Parathyroid adenoma (tissue), 2 donors: ENCODE results near the gene IGF1R.

Experiments used
- H2AFZ ChIP-seq: fragments of 300-600 bp; sonication (generic); one replicate; pipeline ENCODE4 v1.7.0; 2017; ENCODE audit warnings: antibody characterized with exemption, mild to moderate bottlenecking
- H3K27ac ChIP-seq: fragments of 300-600 bp; sonication (generic); one replicate; pipeline ENCODE4 v1.7.0; 2017
- H3K27me3 ChIP-seq: fragments of 300-600 bp; sonication (generic); one replicate; pipeline ENCODE4 v1.7.0; 2017; ENCODE audit warnings: low read length; ENCODE audit not compliant: control insufficient read depth, insufficient read depth
- H3K36me3 ChIP-seq: fragments of 300-600 bp; sonication (generic); one replicate; pipeline ENCODE4 v1.7.0; 2017; ENCODE audit warnings: low read length; ENCODE audit not compliant: control insufficient read depth, insufficient read depth
- H3K4me1 ChIP-seq: fragments of 300-600 bp; sonication (generic); one replicate; pipeline ENCODE4 v1.7.0; 2017; ENCODE audit warnings: control low read depth
- H3K4me2 ChIP-seq: fragments of 300-600 bp; sonication (generic); one replicate; pipeline ENCODE4 v1.7.0; 2017; ENCODE audit warnings: low read length
- H3K4me3 ChIP-seq: fragments of 300-600 bp; sonication (generic); one replicate; pipeline ENCODE4 v1.7.0; 2017; ENCODE audit warnings: low read depth, low read length
- H3K79me2 ChIP-seq: fragments of 300-600 bp; sonication (generic); one replicate; pipeline ENCODE4 v1.7.0; 2017; ENCODE audit warnings: control low read depth
- H3K9ac ChIP-seq: fragments of 300-600 bp; sonication (generic); one replicate; pipeline ENCODE4 v1.7.0; 2017; ENCODE audit warnings: mild to moderate bottlenecking
- H3K9me3 ChIP-seq: fragments of 300-600 bp; sonication (generic); one replicate; pipeline ENCODE4 v1.7.0; 2017; ENCODE audit warnings: low read length; ENCODE audit not compliant: control insufficient read depth
- TF ChIP-seq, protein P1 (sequence below): fragments of 300-600 bp; sonication (generic); IDR thresholded peaks from one replicate; pipeline ENCODE4 v1.7.0; 2017; ENCODE audit warnings: antibody characterized with exemption, mild to moderate bottlenecking
- donor health status: primary hyperparathyroidism.

IGF1R gene

DNA sequence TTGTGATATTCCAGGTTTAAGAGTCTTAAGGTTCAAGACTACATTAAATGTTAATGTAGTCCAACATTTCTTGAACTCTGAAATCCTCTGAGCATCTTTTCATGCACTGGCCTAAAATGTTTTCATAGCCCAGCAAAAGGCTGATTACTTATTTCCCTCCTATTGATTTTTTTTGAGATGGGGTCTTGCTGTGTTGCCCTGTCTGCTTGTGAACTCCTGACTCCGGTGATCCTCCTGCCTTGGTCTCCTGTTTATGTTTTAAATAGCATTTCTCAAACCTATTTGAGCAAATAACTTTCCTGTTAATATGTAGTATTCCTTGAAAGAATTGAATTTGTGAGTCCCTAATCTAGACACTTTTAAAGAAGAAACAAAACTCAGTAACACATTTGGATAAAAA, 133.5 kb downstream of the IGF1R start:
- Histone ChIP-seq H3K4me1 (no peaks in the 10 kb centered on the region), H3K27ac (no peak overlapping the region), H3K79me2 (peaks cover 2% of the 10 kb centered on the region), H3K9me3 (no peaks in the 10 kb centered on the region), H3K4me2 (no peak overlapping the region), H3K27me3 (no peaks in the 10 kb centered on the region), H3K9ac (no peak overlapping the region), H2AFZ (no peak overlapping the region), H3K36me3 (no peaks in the 10 kb centered on the region), H3K4me3 (no peak overlapping the region)
- TF ChIP-seq, protein P1, sequence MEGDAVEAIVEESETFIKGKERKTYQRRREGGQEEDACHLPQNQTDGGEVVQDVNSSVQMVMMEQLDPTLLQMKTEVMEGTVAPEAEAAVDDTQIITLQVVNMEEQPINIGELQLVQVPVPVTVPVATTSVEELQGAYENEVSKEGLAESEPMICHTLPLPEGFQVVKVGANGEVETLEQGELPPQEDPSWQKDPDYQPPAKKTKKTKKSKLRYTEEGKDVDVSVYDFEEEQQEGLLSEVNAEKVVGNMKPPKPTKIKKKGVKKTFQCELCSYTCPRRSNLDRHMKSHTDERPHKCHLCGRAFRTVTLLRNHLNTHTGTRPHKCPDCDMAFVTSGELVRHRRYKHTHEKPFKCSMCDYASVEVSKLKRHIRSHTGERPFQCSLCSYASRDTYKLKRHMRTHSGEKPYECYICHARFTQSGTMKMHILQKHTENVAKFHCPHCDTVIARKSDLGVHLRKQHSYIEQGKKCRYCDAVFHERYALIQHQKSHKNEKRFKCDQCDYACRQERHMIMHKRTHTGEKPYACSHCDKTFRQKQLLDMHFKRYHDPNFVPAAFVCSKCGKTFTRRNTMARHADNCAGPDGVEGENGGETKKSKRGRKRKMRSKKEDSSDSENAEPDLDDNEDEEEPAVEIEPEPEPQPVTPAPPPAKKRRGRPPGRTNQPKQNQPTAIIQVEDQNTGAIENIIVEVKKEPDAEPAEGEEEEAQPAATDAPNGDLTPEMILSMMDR, result no peak

DNA sequence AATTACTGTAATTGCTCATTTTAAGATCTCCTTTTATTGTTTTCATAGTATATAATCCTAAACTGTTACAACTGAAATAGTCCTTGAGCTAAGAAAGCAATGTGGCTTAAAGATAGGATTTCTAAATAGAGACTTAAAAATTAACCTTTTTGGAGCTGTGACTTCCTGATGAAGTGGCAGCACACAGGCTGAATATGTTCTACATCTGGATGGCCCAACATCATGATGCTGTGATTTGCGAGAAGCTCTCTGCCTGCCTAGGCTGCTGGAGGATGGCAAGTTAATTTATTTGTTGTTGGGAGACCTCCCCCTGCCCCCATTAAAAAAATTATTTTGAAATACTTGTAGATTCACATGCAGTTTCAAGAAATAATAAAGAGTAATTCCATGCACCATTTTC, 134.5 kb downstream of the IGF1R start:
- Histone ChIP-seq H3K4me1 (no peaks in the 10 kb centered on the region), H3K9me3 (no peaks in the 10 kb centered on the region), H3K27me3 (no peaks in the 10 kb centered on the region), H3K4me2 (no peak overlapping the region), H3K27ac (no peak overlapping the region), H3K36me3 (no peaks in the 10 kb centered on the region), H3K9ac (no peak overlapping the region), H2AFZ (no peak overlapping the region), H3K79me2 (peaks cover 4% of the 10 kb centered on the region), H3K4me3 (no peak overlapping the region)
- TF ChIP-seq, protein P1, result no peak

DNA sequence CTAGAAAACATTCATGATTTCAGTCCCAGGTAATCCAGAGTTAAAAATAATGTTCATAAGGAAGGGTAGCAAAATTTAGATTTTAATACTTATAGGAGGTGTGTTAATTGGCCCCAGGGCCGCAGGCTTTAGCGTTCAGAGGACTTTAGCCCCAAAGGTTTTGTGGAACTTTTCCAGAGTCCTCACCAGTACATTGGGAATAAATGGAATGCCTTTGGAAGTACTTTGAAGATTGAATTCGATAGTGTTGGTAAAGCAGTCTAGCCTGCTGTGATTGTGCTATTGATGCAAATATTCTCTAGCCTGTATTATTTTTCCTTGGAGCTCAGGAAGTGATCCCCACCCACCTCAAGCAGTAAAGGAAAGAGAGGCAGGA, 137.1 kb downstream of the IGF1R start:
- Histone ChIP-seq H3K9me3 (no peaks in the 10 kb centered on the region), H3K4me2 (no peak overlapping the region), H2AFZ (no peak overlapping the region), H3K4me3 (no peak overlapping the region), H3K79me2 (peaks cover 8% of the 10 kb centered on the region), H3K9ac (no peak overlapping the region), H3K27me3 (no peaks in the 10 kb centered on the region), H3K27ac (no peak overlapping the region), H3K36me3 (no peaks in the 10 kb centered on the region), H3K4me1 (no peaks in the 10 kb centered on the region)
- TF ChIP-seq, protein P1, result no peak

DNA sequence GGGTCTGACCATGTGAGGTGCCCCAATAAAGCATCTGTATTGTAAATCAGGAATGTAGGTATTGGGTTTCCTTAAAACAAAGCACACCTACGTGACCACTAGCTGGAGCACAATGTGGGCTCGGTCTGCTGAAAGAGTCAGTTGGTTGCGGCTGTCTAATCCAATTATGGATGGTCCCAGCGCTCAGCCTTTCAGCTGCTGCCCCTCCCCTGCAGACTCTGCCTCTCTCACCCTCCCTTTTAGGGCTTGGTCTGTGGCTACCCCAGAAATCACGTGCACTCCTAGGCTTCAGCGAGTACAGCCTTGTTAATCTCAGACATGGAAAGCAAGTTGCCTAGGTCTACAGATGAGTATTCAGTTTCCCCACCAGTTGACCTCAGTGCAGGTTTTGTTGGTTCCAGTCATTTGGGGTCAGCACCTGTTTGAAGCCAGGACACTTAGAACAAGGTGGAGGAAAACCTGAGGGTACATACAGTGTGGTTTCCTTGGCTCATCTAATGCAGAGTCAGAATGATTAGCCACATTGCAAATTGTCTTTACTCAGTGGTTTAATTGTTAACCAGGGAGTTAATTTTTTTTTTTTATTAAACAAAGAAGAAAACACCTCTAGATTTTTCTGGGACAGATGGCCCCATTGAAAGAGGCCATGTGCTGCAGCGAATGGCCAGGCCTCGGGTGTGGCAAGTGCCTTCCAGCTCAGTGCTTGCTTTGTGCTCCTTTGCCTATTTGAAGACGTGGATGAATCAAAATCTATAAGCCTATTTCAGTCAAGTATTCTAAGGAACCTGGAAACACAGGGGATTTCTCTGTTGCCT, 137.7 kb downstream of the IGF1R start:
- no peaks in the 10 kb centered on the region for H3K9me3 ChIP-seq
- TF ChIP-seq, protein P1, result no peak
- H3K4me3 ChIP-seq, result no peak overlapping the region
- H3K27me3 ChIP-seq, result no peaks in the 10 kb centered on the region
- H2AFZ ChIP-seq, result no peak overlapping the region
- no peak overlapping the region for H3K27ac ChIP-seq
- peaks cover 8% of the 10 kb centered on the region for H3K79me2 ChIP-seq
- H3K4me2 ChIP-seq, result no peak overlapping the region
- no peaks in the 10 kb centered on the region for H3K36me3 ChIP-seq
- no peak overlapping the region for H3K9ac ChIP-seq
- H3K4me1 ChIP-seq, result no peaks in the 10 kb centered on the region

DNA sequence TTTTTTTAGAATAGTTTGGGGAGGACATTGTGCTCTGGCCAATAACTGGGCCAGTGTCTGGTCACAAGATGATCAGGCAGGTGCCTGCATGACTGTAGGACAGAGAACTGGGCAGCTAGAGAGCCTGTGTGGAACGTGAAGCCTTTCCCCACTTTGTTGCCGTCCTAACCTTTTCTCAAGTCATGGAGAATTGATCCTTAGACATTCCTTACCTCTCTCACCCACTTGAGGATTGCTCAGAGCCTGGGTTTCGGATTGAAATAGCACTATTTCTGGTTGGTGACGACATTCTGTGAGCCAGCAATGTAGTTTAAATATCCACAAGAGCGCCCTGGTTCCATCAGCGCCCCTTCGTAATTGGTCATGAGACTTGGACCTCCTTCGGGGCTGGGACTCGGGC, 138.4 kb downstream of the IGF1R start:
- H3K9ac ChIP-seq, result no peak overlapping the region
- peaks cover 8% of the 10 kb centered on the region for H3K79me2 ChIP-seq
- H3K9me3 ChIP-seq, result no peaks in the 10 kb centered on the region
- TF ChIP-seq, protein P1, result no peak
- H3K36me3 ChIP-seq, result no peaks in the 10 kb centered on the region
- no peak overlapping the region for H3K27ac ChIP-seq
- H3K27me3 ChIP-seq, result no peaks in the 10 kb centered on the region
- no peak overlapping the region for H3K4me2 ChIP-seq
- H3K4me3 ChIP-seq, result no peak overlapping the region
- H2AFZ ChIP-seq, result no peak overlapping the region
- no peaks in the 10 kb centered on the region for H3K4me1 ChIP-seq
